Kidney (tissue), 14 donors: ENCODE measurements around the gene ALDH9A1. TPM values are rescaled to one million over a fixed set of nuclear protein-coding genes. Genes with fewer than 3 reads are reported as not detected.

Experiments used
- DNase-seq, 5 donors: peaks; one replicate each; pipeline ENCODE4 v3.0.0-alpha.2; 2013 to 2020
- FAIRE-seq: peaks from 2 replicates; lab custom pipeline; 2012; peaks lifted over from hg19 to GRCh38; lab: Jason Lieb, UNC
- H3K27ac ChIP-seq, 2 donors: one replicate each; pipeline ENCODE4 v1.7.0; 2013; ENCODE audit warnings: low read depth in 2 of 2, low read length in 2 of 2, inconsistent platforms in 1 of 2
- H3K27me3 ChIP-seq: one replicate; pipeline ENCODE4 v1.7.1; 2013; ENCODE audit warnings: low read length, inconsistent platforms; ENCODE audit not compliant: control insufficient read depth, insufficient read depth
- H3K36me3 ChIP-seq, 3 donors: one replicate each; pipeline versions ENCODE4 v1.7.0 to v1.7.1; 2013; ENCODE audit warnings: low read length in 3 of 3, control low read depth in 1 of 3, inconsistent platforms in 1 of 3; ENCODE audit not compliant: insufficient read depth in 3 of 3, control insufficient read depth in 2 of 3
- H3K4me1 ChIP-seq, 3 donors: one replicate each; pipeline versions ENCODE4 v1.7.0 to v1.7.1; 2013; ENCODE audit warnings: low read length in 3 of 3, inconsistent platforms in 1 of 3, low read depth in 1 of 3; ENCODE audit not compliant: control insufficient read depth in 2 of 3, insufficient read depth in 2 of 3
- H3K4me3 ChIP-seq, 3 donors: one replicate each; pipeline versions ENCODE4 v1.7.0 to v1.8.1; 2013; ENCODE audit warnings: low read length in 3 of 3, control low read depth in 1 of 3, inconsistent platforms in 1 of 3
- H3K9ac ChIP-seq, 3 donors: one replicate each; pipeline versions ENCODE4 v1.7.0 to v1.7.1; 2013; ENCODE audit warnings: low read length in 3 of 3, control low read depth in 1 of 3, inconsistent platforms in 1 of 3
- H3K9me3 ChIP-seq, 3 donors: one replicate each; pipeline versions ENCODE4 v1.7.0 to v1.7.1; 2013; ENCODE audit warnings: low read length in 3 of 3, control low read depth in 1 of 3, inconsistent platforms in 1 of 3; ENCODE audit not compliant: control insufficient read depth in 2 of 3, insufficient read depth in 1 of 3
- CTCF ChIP-seq: IDR thresholded peaks from 3 replicates; pipeline ENCODE4 v1.5.1; 2012; ENCODE audit warnings: mild to moderate bottlenecking, moderate library complexity, borderline replicate concordance; ENCODE audit not compliant: insufficient read depth; ENCODE audit errors: extremely low read depth
- intact Hi-C: fragments of 100-400 bp; cut with DNase I; formaldehyde crosslinking; loops from one replicate; pipeline ENCODE4 v1.11.1; 2022
- polyA plus RNA-seq: library from polyadenylated mRNA; stranded (reverse); fragments of 350-450 nt; fragmentation: Illumina TruSeq; extraction: RNeasy Lipid Tissue Mini Kit (QIAGEN cat#74804); gene quantifications from one replicate; pipeline ENCODE4 v1.2.3, GENCODE V29; 2014; ENCODE audit warnings: low read depth, low replicate concordance; ENCODE audit not compliant: insufficient read depth
- total RNA-seq: library from RNA; stranded (reverse); fragmentation: NEBNext Ultra II Directional; extraction: Animal tissue kit (Norgen Biotek cat#: 25700); gene quantifications from one replicate; pipeline ENCODE4 v1.2.1, GENCODE V29; 2021
- donor health status: control.
- donor health status: control.
- donor health status: control.
- donor health status: control.
- donor health status: control.
- donor health status: DM: yes; HTN: yes; CAD: no.
- donor health status: Normal renal cell carcinoma (clear cell type).

ALDH9A1 gene
- total and polyA plus RNA-seq, 2 donors from 2014 or later, result 70.7 to 77.2 TPM

GRCh38 chr1:165742194-165742593 is 43.8 kb upstream of the ALDH9A1 start:
- H3K27me3 ChIP-seq, result no peaks in the 10 kb centered on the region
- H3K4me3 ChIP-seq, result no peak overlapping the region
- H3K9ac ChIP-seq, result no peak overlapping the region
- TF ChIP-seq CTCF, result no peak
- H3K9me3 ChIP-seq, result no peaks in the 10 kb centered on the region
- DNase-seq (peak in 1 of 5 donors; percentile 21), FAIRE-seq (no peak)
- H3K4me1 ChIP-seq, result no peaks in the 10 kb centered on the region
- intact Hi-C loops, result no loop called here
- H3K27ac ChIP-seq, result no peak overlapping the region
- peaks cover 0 to 32% (median 10%) of the 10 kb centered on the region in 3 donors for H3K36me3 ChIP-seq

GRCh38 chr1:165738794-165739193 is 40.4 kb upstream of the ALDH9A1 start:
- Histone ChIP-seq H3K9me3 (peaks cover 0 to 4% (median 0%) of the 10 kb centered on the region in 3 donors), H3K36me3 (peaks cover 0 to 35% (median 10%) of the 10 kb centered on the region in 3 donors), H3K9ac (no peak overlapping the region), H3K4me1 (no peaks in the 10 kb centered on the region), H3K4me3 (no peak overlapping the region), H3K27ac (no peak overlapping the region), H3K27me3 (no peaks in the 10 kb centered on the region)
- FAIRE-seq (no peak), DNase-seq (no peak)
- no peak for TF ChIP-seq CTCF
- intact Hi-C loops, result loop anchor here (10.0 kb wide), 1 partner anchor 176 kb away; no protein-coding TSS in a partner anchor

- intact Hi-C loops, result loop anchor here (10.0 kb wide), 1 partner anchor 178 kb away; no protein-coding TSS in a partner anchor
Measured at GRCh38 chr1:165737196-165737595, 38.8 kb upstream of the ALDH9A1 start.

More at GRCh38 chr1:165737196-165737595, 38.8 kb upstream of the ALDH9A1 start:
- no peak for TF ChIP-seq CTCF
- no peak overlapping the region for H3K27ac ChIP-seq
- peaks cover 0 to 4% (median 0%) of the 10 kb centered on the region in 3 donors for H3K9me3 ChIP-seq
- no peak overlapping the region for H3K4me3 ChIP-seq
- no peak overlapping the region for H3K9ac ChIP-seq
- no peaks in the 10 kb centered on the region for H3K27me3 ChIP-seq
- DNase-seq (no peak), FAIRE-seq (no peak)
- no peaks in the 10 kb centered on the region for H3K4me1 ChIP-seq
- peaks cover 0 to 31% (median 12%) of the 10 kb centered on the region in 3 donors for H3K36me3 ChIP-seq
